ENCODE data around the gene MYL3. TPM values are rescaled to one million over a fixed set of nuclear protein-coding genes. Genes with fewer than 3 reads are reported as not detected.
A peak's percentile ranks its signal among the peaks of the same experiment; 100 is the strongest.
"Not testable (repeated sequence)": the region's sequence is repeated elsewhere in the genome, so short reads cannot be mapped to it uniquely, and the experiment has no call there.

MYL3 gene
- total RNA-seq: not detected in 2 replicates

GRCh38 chr3:46863261-46863782 is at the start of gene MYL3:
Gene MYL3 (minus strand): TSS chr3:46863444. CDS start chr3:46863390, 54 bp downstream.
- no peak for DNase-seq (ENCODE audit: low read depth in 2 of 2)

GRCh38 chr3:46912986-46913385 is 49.7 kb upstream of the MYL3 start:
- no peak for DNase-seq (ENCODE audit: low read depth in 2 of 2)

GRCh38 chr3:46910914-46911313 is 47.7 kb upstream of the MYL3 start:
- DNase-seq (ENCODE audit: low read depth in 2 of 2): not testable (repeated sequence)

- DNase-seq (ENCODE audit: low read depth in 2 of 2): no peak
Measured at GRCh38 chr3:46910166-46910760, 47.0 kb upstream of the MYL3 start.

GRCh38 chr3:46909535-46910161 is 46.4 kb upstream of the MYL3 start:
- peak; percentile 82 to 89 for DNase-seq (ENCODE audit: low read depth in 2 of 2)

GRCh38 chr3:46908986-46909534 is 45.8 kb upstream of the MYL3 start:
- no peak for DNase-seq (ENCODE audit: low read depth in 2 of 2)

- DNase-seq (ENCODE audit: low read depth in 2 of 2): peak; percentile 44 to 93
Measured at GRCh38 chr3:46908294-46908985, 45.2 kb upstream of the MYL3 start.

GRCh38 chr3:46907960-46908293 is 44.7 kb upstream of the MYL3 start:
- DNase-seq (ENCODE audit: low read depth in 2 of 2): no peak

- no peak for DNase-seq (ENCODE audit: low read depth in 2 of 2)
Measured at GRCh38 chr3:46907271-46907670, 44.0 kb upstream of the MYL3 start.

GRCh38 chr3:46906471-46907058 is 43.3 kb upstream of the MYL3 start:
- no peak for DNase-seq (ENCODE audit: low read depth in 2 of 2)

GRCh38 chr3:46905661-46906451 is 42.6 kb upstream of the MYL3 start:
- DNase-seq (ENCODE audit: low read depth in 2 of 2): no peak

- no peak for DNase-seq (ENCODE audit: low read depth in 2 of 2)
Measured at GRCh38 chr3:46905213-46905560, 41.9 kb upstream of the MYL3 start.

GRCh38 chr3:46904303-46905212 is 41.3 kb upstream of the MYL3 start:
- DNase-seq (ENCODE audit: low read depth in 2 of 2): no peak

GRCh38 chr3:46903341-46904302 is 40.4 kb upstream of the MYL3 start:
- peak; percentile 54 to 59 for DNase-seq (ENCODE audit: low read depth in 2 of 2)

GRCh38 chr3:46902188-46902631 is 39.0 kb upstream of the MYL3 start:
- DNase-seq (ENCODE audit: low read depth in 2 of 2): no peak

GRCh38 chr3:46901591-46902187 is 38.4 kb upstream of the MYL3 start:
- no peak for DNase-seq (ENCODE audit: low read depth in 2 of 2)

GRCh38 chr3:46901061-46901460 is 37.8 kb upstream of the MYL3 start:
- no peak for DNase-seq (ENCODE audit: low read depth in 2 of 2)

GRCh38 chr3:46900356-46900755 is 37.1 kb upstream of the MYL3 start:
- no peak for DNase-seq (ENCODE audit: low read depth in 2 of 2)

- peak in 1 of 2 donors; percentile 43 for DNase-seq (ENCODE audit: low read depth in 2 of 2)
Measured at GRCh38 chr3:46900007-46900292, 36.7 kb upstream of the MYL3 start.
